NB4 (cell line): ENCODE data around the gene GNAI2.
"Not testable (repeated sequence)": the region's sequence is repeated elsewhere in the genome, so short reads cannot be mapped to it uniquely, and the experiment has no call there.

Experiments
- DNase-seq: peaks from one replicate; pipeline ENCODE4 v3.0.0; 2010; ENCODE audit warnings: low read depth
- H3K4me3 ChIP-seq: one replicate; pipeline ENCODE4 v1.5.1; 2011; ENCODE audit warnings: mild to moderate bottlenecking, low read depth, low read length, moderate library complexity
- CTCF ChIP-seq: IDR thresholded peaks from one replicate; pipeline ENCODE4 v1.5.1; 2012; ENCODE audit warnings: low read depth, low read length
- MAX ChIP-seq: IDR thresholded peaks from 2 replicates; pipeline ENCODE4 v1.6.1; 2011; ENCODE audit warnings: low read depth, low read length
- MYC ChIP-seq: IDR thresholded peaks from 2 replicates; pipeline ENCODE4 v1.6.1; 2011; ENCODE audit warnings: low read depth, low read length
- POLR2A ChIP-seq: IDR thresholded peaks from 2 replicates; pipeline ENCODE4 v1.6.1; 2011; ENCODE audit warnings: mild to moderate bottlenecking; ENCODE audit not compliant: insufficient read length; ENCODE audit errors: extremely low read depth

Gene GNAI2

GRCh38 chr3:50224639-50225038, 11.4 kb upstream of the GNAI2 start:
- no peak overlapping the region for H3K4me3 ChIP-seq
- TF ChIP-seq POLR2A (no peak), MAX (no peak)
- no peak for DNase-seq

GRCh38 chr3:50226888-50227389, 9.1 kb upstream of the GNAI2 start:
- TF ChIP-seq CTCF: no peak
- TF ChIP-seq MYC: no peak
- no peak for TF ChIP-seq POLR2A
- TF ChIP-seq MAX: no peak
- DNase-seq: peak; percentile 54
- H3K4me3 ChIP-seq: peak overlapping the region; percentile 17

- peak; percentile 51 for TF ChIP-seq CTCF
- TF ChIP-seq POLR2A: no peak
- TF ChIP-seq MAX: peak; percentile 55
- TF ChIP-seq MYC: peak; percentile 57; the same call in 1 of the 2 replicates
- peak overlapping the region; percentile 62 for H3K4me3 ChIP-seq
- peak; percentile 96 for DNase-seq
Observed at GRCh38 chr3:50227390-50228183, 8.4 kb upstream of the GNAI2 start.

- peak; percentile 1; the same call in 1 of the 2 replicates for TF ChIP-seq MYC
- peak overlapping the region; percentile 62 for H3K4me3 ChIP-seq
- DNase-seq: not testable (repeated sequence)
Observed at GRCh38 chr3:50228184-50228763, 7.7 kb upstream of the GNAI2 start.

GRCh38 chr3:50229490-50229889, 6.5 kb upstream of the GNAI2 start:
- no peak overlapping the region for H3K4me3 ChIP-seq
- no peak for TF ChIP-seq CTCF
- no peak for TF ChIP-seq MYC
- no peak for TF ChIP-seq MAX
- no peak for TF ChIP-seq POLR2A
- DNase-seq: no peak

GRCh38 chr3:50230104-50230793, 5.8 kb upstream of the GNAI2 start:
- peak; percentile 40 for DNase-seq
- TF ChIP-seq POLR2A: no peak
- no peak for TF ChIP-seq CTCF
- no peak for TF ChIP-seq MYC
- TF ChIP-seq MAX: no peak
- no peak overlapping the region for H3K4me3 ChIP-seq
